HG03135 (cell line): Measurements from ENCODE around the gene TECPR1.

ENCODE experiments used
- ATAC-seq: cut with Tn5 transposase; IDR thresholded peaks from one replicate; pipeline ENCODE4 v1.9.1; 2021; ENCODE audit warnings: mild to moderate bottlenecking, moderate library complexity; ENCODE audit not compliant: unreplicated experiment

TECPR1 gene

GRCh38 chr7:98283887-98284222, 31.8 kb upstream of the TECPR1 start:
- no peak for ATAC-seq

GRCh38 chr7:98283127-98283886, 31.3 kb upstream of the TECPR1 start:
- ATAC-seq, result no peak

GRCh38 chr7:98282703-98283102, 30.7 kb upstream of the TECPR1 start:
- ATAC-seq, result no peak

- ATAC-seq, result peak; percentile 21
Observed at GRCh38 chr7:98281757-98282606, 29.9 kb upstream of the TECPR1 start.

- peak; percentile 73 for ATAC-seq
Observed at GRCh38 chr7:98280791-98281756, 29.0 kb upstream of the TECPR1 start, which contains the start of gene BRI3. Gene BRI3 (plus strand): TSS chr7:98281686. CDS start chr7:98281796, 110 bp downstream.

GRCh38 chr7:98280296-98280695, 28.3 kb upstream of the TECPR1 start:
- ATAC-seq, result no peak

- ATAC-seq, result no peak
Observed at GRCh38 chr7:98278936-98279335, 26.9 kb upstream of the TECPR1 start.

- no peak for ATAC-seq
Observed at GRCh38 chr7:98278408-98278807, 26.4 kb upstream of the TECPR1 start.

GRCh38 chr7:98276241-98276761, 24.3 kb upstream of the TECPR1 start:
- no peak for ATAC-seq

GRCh38 chr7:98267303-98267702, 15.3 kb upstream of the TECPR1 start:
- ATAC-seq, result no peak

GRCh38 chr7:98266840-98267239, 14.8 kb upstream of the TECPR1 start:
- ATAC-seq, result no peak

GRCh38 chr7:98265841-98266271, 13.8 kb upstream of the TECPR1 start:
- no peak for ATAC-seq

GRCh38 chr7:98257701-98258100, 5.7 kb upstream of the TECPR1 start:
- ATAC-seq, result no peak

GRCh38 chr7:98256431-98256830, 4.4 kb upstream of the TECPR1 start:
- no peak for ATAC-seq

- ATAC-seq, result no peak
Observed at GRCh38 chr7:98254951-98255610, 3.0 kb upstream of the TECPR1 start.

- no peak for ATAC-seq
Observed at GRCh38 chr7:98254516-98254915, 2.5 kb upstream of the TECPR1 start.

- ATAC-seq, result no peak
Observed at GRCh38 chr7:98252425-98253054, 508 bp upstream of the TECPR1 start.

- ATAC-seq, result peak; percentile 18
Observed at GRCh38 chr7:98251231-98251600, 816 bp downstream of the TECPR1 start.

GRCh38 chr7:98250789-98251188, 1.2 kb downstream of the TECPR1 start:
- no peak for ATAC-seq

GRCh38 chr7:98249106-98249505, 2.9 kb downstream of the TECPR1 start:
- no peak for ATAC-seq
